Adrenal gland (tissue), 12 donors: ENCODE measurements around the gene TRIO. TPM values are rescaled to one million over a fixed set of nuclear protein-coding genes. Genes with fewer than 3 reads are reported as not detected.

Source experiments
- DNase-seq, 7 donors: peaks; one replicate each; pipeline ENCODE4 v3.0.0-alpha.2; 2019 to 2020
- H3K27ac ChIP-seq, 5 donors: fragments of 200-600 bp; sonication (generic) in 4 of 5; 1 replicate in 3 of 5; 2 replicates in 2 of 5; pipeline versions ENCODE4 v1.5.1 to v1.8.0; 2016 to 2020; ENCODE audit warnings: mild to moderate bottlenecking in 1 of 5
- H3K27me3 ChIP-seq: fragments of 200-600 bp; 2 replicates; pipeline ENCODE4 v1.8.0; 2021
- H3K36me3 ChIP-seq, 2 donors: fragments of 200-600 bp; replicated peaks in 1 of 2; 1 replicate in 1 of 2; 2 replicates in 1 of 2; pipeline versions ENCODE4 v1.5.1 to v1.8.0; 2018 to 2022
- H3K4me1 ChIP-seq, 2 donors: fragments of 200-600 bp; replicated peaks in 1 of 2; 1 replicate in 1 of 2; 2 replicates in 1 of 2; pipeline versions ENCODE4 v1.5.1 to v1.8.0; 2018 to 2021
- H3K4me3 ChIP-seq, 4 donors: fragments of 200-600 bp; sonication (generic) in 3 of 4; one replicate each; pipeline ENCODE4 v1.5.1; 2016 to 2018
- H3K9me3 ChIP-seq, 3 donors: fragments of 200-600 bp; sonication (generic) in 1 of 3; replicated peaks in 1 of 3; 1 replicate in 2 of 3; 2 replicates in 1 of 3; pipeline versions ENCODE4 v1.5.1 to v1.8.0; 2016 to 2021
- CTCF ChIP-seq, 6 experiments: fragments of 450-650 bp in 4 of 6; fragments of 200-600 bp in 2 of 6; sonication (generic) in 1 of 6; IDR thresholded peaks; 1 replicate in 5 of 6; 2 replicates in 1 of 6; pipeline versions ENCODE4 v1.5.1 to v1.8.0; 2016 to 2021; ENCODE audit warnings: antibody characterized with exemption in 6 of 6, mild to moderate bottlenecking in 2 of 6, moderate library complexity in 1 of 6
- POLR2A ChIP-seq, 2 donors: fragments of 450-650 bp; IDR thresholded peaks; one replicate each; pipeline ENCODE4 v1.6.1; 2017; ENCODE audit warnings: antibody characterized with exemption in 2 of 2, mild to moderate bottlenecking in 2 of 2, moderate library complexity in 1 of 2
- WGBS, 4 donors: extraction: QIAGEN DNeasy Blood & Tissue Kit in 2 of 4; methylation state at CpG; one replicate each; pipeline versions ENCODE4 v1.1.5 to v1.1.7; 2013 to 2017; 5-methylcytosine and 5-hydroxymethylcytosine counted together
- intact Hi-C, 2 donors: fragments of 100-400 bp; cut with DNase I; formaldehyde crosslinking; loops; one replicate each; pipeline versions ENCODE4 v1.14.1 to v1.15.0; 2022 to 2023
- polyA plus RNA-seq, 3 donors: library from polyadenylated mRNA; stranded (reverse); fragments of 200-250 nt in 2 of 3; fragments of 350-450 nt in 1 of 3; fragmentation: Illumina TruSeq in 1 of 3; extraction: RNeasy Lipid Tissue Mini Kit (QIAGEN cat#74804) in 1 of 3; gene quantifications; one replicate each; pipeline ENCODE4 v1.2.3, GENCODE V29; 2013 to 2014
- total RNA-seq, 9 donors: library from RNA; depleted of rRNA in 4 of 9; stranded (reverse); fragments of >200 nt in 4 of 9; fragments of 120-200 nt in 1 of 9; fragmentation: NEBNext Ultra II Directional in 1 of 9; extraction: Animal tissue kit (Norgen Biotek cat#: 25700) in 1 of 9; gene quantifications; one replicate each; pipeline versions ENCODE4 v1.1.0 to v1.2.4, GENCODE V29; 2013 to 2023
- donor health status: healthy with polysubstance abuse.
- donor health status: Bipolar disorder and iron deficiency.
- donor health status: DM: yes; HTN: yes; CAD: no.
- donor health status: DM: no; HTN: no; CAD: no.
- donor health status: DM: no; HTN: no; CAD: no.
- donor health status: DM: yes; HTN: yes; CAD: no.

TRIO gene
- total and polyA plus RNA-seq, 12 donors, result 27.3 to 109 (median 72.4) TPM

DNA sequence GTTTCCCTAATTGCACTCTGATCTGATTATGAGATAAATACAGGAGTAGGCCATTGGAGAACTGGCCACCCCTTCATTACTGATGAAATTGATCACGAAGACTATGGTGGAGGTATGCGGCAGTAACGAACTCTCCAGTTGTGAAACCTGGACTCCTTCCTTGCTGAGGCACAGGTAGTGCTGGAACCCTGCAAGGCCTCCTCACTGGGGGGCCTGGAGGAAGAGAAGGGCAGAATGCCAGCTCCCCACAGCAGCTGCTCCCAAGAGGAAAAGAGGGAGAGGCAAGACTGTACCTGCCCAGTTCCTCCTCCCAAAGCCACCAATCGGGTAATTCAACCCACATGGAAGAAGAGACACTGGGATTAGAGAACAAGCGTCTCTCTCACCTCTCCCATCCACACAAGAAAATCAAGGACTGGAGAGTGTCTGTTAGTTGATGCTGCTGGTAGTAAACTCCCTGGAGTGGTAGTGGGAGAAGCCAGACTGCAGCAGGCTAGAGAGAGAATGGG, 19.1 kb upstream of the TRIO start:
- intact Hi-C loops, result no loop called here
- Histone ChIP-seq H3K36me3 (no peaks in the 10 kb centered on the region), H3K27ac (no peak overlapping the region), H3K9me3 (no peaks in the 10 kb centered on the region), H3K27me3 (no peaks in the 10 kb centered on the region), H3K4me1 (no peaks in the 10 kb centered on the region), H3K4me3 (no peak overlapping the region)
- DNase-seq, result no peak
- WGBS, 4 donors, result 89 to 98% (median 96%) methylated on average over 5 of the region's 5 CpGs
- TF ChIP-seq POLR2A (IDR thresholded peaks at IDR 0.05), result no peak
- no peak for TF ChIP-seq CTCF (IDR thresholded peaks at IDR 0.05)

GRCh38 chr5:14125262-14125661, 17.9 kb upstream of the TRIO start:
- no peak for DNase-seq
- Histone ChIP-seq H3K9me3 (no peaks in the 10 kb centered on the region), H3K4me3 (no peak overlapping the region), H3K4me1 (no peaks in the 10 kb centered on the region), H3K36me3 (no peaks in the 10 kb centered on the region), H3K27me3 (no peaks in the 10 kb centered on the region), H3K27ac (no peak overlapping the region)
- WGBS, 4 donors, result 53 to 88% (median 61%) methylated on average over 1 of the region's 1 CpG
- TF ChIP-seq CTCF (IDR thresholded peaks at IDR 0.05) (no peak), POLR2A (IDR thresholded peaks at IDR 0.05) (no peak)
- intact Hi-C loops, result no loop called here

DNA sequence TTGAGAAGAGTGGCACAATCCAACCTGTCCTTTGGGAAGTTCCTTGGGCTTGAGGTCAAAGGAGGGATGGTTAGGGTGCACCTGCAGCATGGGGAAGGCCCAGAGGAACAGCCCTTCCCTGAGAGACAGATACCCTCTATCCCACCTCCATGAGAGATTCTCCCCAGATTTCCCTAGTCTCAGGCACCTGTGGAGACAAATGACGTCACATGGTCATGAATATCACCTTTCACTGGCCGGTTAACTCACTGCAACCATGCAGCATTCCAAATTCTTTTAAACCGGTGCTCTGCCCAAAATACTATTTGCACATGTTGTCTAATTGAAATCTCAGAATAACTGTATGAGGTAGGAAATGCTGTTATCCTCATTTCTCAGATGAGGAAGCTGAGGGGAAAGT, 15.6 kb upstream of the TRIO start:
- Histone ChIP-seq H3K9me3 (no peaks in the 10 kb centered on the region), H3K4me1 (no peaks in the 10 kb centered on the region), H3K27ac (no peak overlapping the region), H3K4me3 (no peak overlapping the region), H3K36me3 (no peaks in the 10 kb centered on the region), H3K27me3 (no peaks in the 10 kb centered on the region)
- WGBS, 4 donors, result 59 to 78% (median 67%) methylated on average over 3 of the region's 3 CpGs
- intact Hi-C loops, result no loop called here
- DNase-seq, result no peak
- TF ChIP-seq CTCF (IDR thresholded peaks at IDR 0.05), result no peak
- TF ChIP-seq POLR2A (IDR thresholded peaks at IDR 0.05), result no peak

GRCh38 chr5:14128079-14128478, 15.1 kb upstream of the TRIO start:
- Histone ChIP-seq H3K27ac (no peak overlapping the region), H3K9me3 (no peaks in the 10 kb centered on the region), H3K4me1 (no peaks in the 10 kb centered on the region), H3K27me3 (no peaks in the 10 kb centered on the region), H3K36me3 (no peaks in the 10 kb centered on the region), H3K4me3 (no peak overlapping the region)
- no peak for DNase-seq
- intact Hi-C loops, result no loop called here
- TF ChIP-seq POLR2A (IDR thresholded peaks at IDR 0.05) (no peak), CTCF (IDR thresholded peaks at IDR 0.05) (no peak)
